NCI-H82 (cell line): ENCODE measurements around the gene CEP112.

Experiments
- DNase-seq: peaks from one replicate; lab custom pipeline; 2025; lab: John Stamatoyannopoulos, UW

The CEP112 gene

GRCh38 chr17:65730711-65731169 lies 461.2 kb downstream of the CEP112 start:
- no peak for DNase-seq

- no peak for DNase-seq
Observed at GRCh38 chr17:65729207-65729606, 462.7 kb downstream of the CEP112 start.

- DNase-seq, result no peak
Observed at GRCh38 chr17:65727832-65728231, 464.1 kb downstream of the CEP112 start.

- no peak for DNase-seq
Observed at GRCh38 chr17:65727246-65727645, 464.7 kb downstream of the CEP112 start.

GRCh38 chr17:65723431-65724151 lies 468.3 kb downstream of the CEP112 start:
- no peak for DNase-seq

- DNase-seq, result no peak
Observed at GRCh38 chr17:65718601-65719000, 473.3 kb downstream of the CEP112 start.

GRCh38 chr17:65712383-65713267 lies 479.3 kb downstream of the CEP112 start:
- no peak for DNase-seq

GRCh38 chr17:65711671-65712276 lies 480.2 kb downstream of the CEP112 start:
- DNase-seq, result no peak

- no peak for DNase-seq
Observed at GRCh38 chr17:65707780-65708179, 484.2 kb downstream of the CEP112 start.

GRCh38 chr17:65704731-65705130 lies 487.2 kb downstream of the CEP112 start:
- DNase-seq, result no peak

- peak; percentile 64 for DNase-seq
Observed at GRCh38 chr17:65703891-65704290, 488.0 kb downstream of the CEP112 start.

- no peak for DNase-seq
Observed at GRCh38 chr17:65699459-65699858, 492.5 kb downstream of the CEP112 start.

- DNase-seq, result no peak
Observed at GRCh38 chr17:65698381-65699061, 493.4 kb downstream of the CEP112 start.

- DNase-seq, result no peak
Observed at GRCh38 chr17:65697661-65698060, 494.3 kb downstream of the CEP112 start.

GRCh38 chr17:65696739-65697394 lies 495.1 kb downstream of the CEP112 start:
- no peak for DNase-seq

- no peak for DNase-seq
Observed at GRCh38 chr17:65694601-65695000, 497.3 kb downstream of the CEP112 start.

GRCh38 chr17:65690626-65691310 lies 501.2 kb downstream of the CEP112 start:
- peak; percentile 30 for DNase-seq

GRCh38 chr17:65688307-65688706 lies 503.6 kb downstream of the CEP112 start:
- no peak for DNase-seq

GRCh38 chr17:65685110-65685509 lies 506.8 kb downstream of the CEP112 start:
- no peak for DNase-seq

GRCh38 chr17:65684631-65685030 lies 507.3 kb downstream of the CEP112 start:
- no peak for DNase-seq

- DNase-seq, result no peak
Observed at GRCh38 chr17:65683428-65683827, 508.5 kb downstream of the CEP112 start.
